HCT116 (cell line): ENCODE measurements around the gene ZC3H12C.

Experiments used
- CTCF ChIP-seq, 3 experiments: fragments of 200-600 bp in 1 of 3; sonication (generic) in 1 of 3; IDR thresholded peaks in 2 of 3; conservative IDR thresholded peaks in 1 of 3; 2 replicates each; pipeline ENCODE4 v1.5.1; 2012 to 2017; ENCODE audit warnings: low read depth in 2 of 3, low read length in 2 of 3, antibody characterized with exemption in 1 of 3, borderline replicate concordance in 1 of 3, control low read depth in 1 of 3, mild to moderate bottlenecking in 1 of 3, mixed read lengths in 1 of 3, mixed run types in 1 of 3, moderate library complexity in 1 of 3; ENCODE audit not compliant: insufficient read depth in 1 of 3
- EGR1 ChIP-seq: IDR thresholded peaks from 2 replicates; pipeline ENCODE4 v1.6.1; 2012; ENCODE audit warnings: low read depth
- POLR2A ChIP-seq: IDR thresholded peaks from 2 replicates; pipeline ENCODE4 v1.7.0; 2011; ENCODE audit warnings: borderline replicate concordance; ENCODE audit not compliant: insufficient read depth, insufficient read length; ENCODE audit errors: extremely low read depth
- POLR2AphosphoS5 ChIP-seq: IDR thresholded peaks from 2 replicates; pipeline ENCODE4 v1.6.1; 2011; ENCODE audit warnings: mild to moderate bottlenecking, low read depth, low read length, moderate library complexity
- REST ChIP-seq: IDR thresholded peaks from 2 replicates; pipeline ENCODE4 v1.6.1; 2012; ENCODE audit warnings: low read depth
- SIN3A ChIP-seq: IDR thresholded peaks from 2 replicates; pipeline ENCODE4 v1.6.1; 2012; ENCODE audit warnings: low read depth

- no peak for TF ChIP-seq CTCF (IDR thresholded peaks at IDR 0.05 in 2 of 3, conservative IDR thresholded peaks at IDR 0.05 in 1 of 3; ENCODE audit: borderline replicate concordance in 1 of 3, insufficient read depth in 1 of 3, low read depth in 2 of 3, low read length in 2 of 3)
- TF ChIP-seq SIN3A, result no peak
- no peak for TF ChIP-seq POLR2A
- TF ChIP-seq REST, result no peak
- no peak for TF ChIP-seq POLR2AphosphoS5
- TF ChIP-seq EGR1, result no peak
Measured at GRCh38 chr11:110077831-110078325, 15.3 kb upstream of the ZC3H12C start.
